Muscle of back (tissue), 11 donors: ENCODE results near the gene KRT86. TPM values are rescaled to one million over a fixed set of nuclear protein-coding genes. Genes with fewer than 3 reads are reported as not detected.

Source experiments
- DNase-seq, 3 donors: peaks; one replicate each; pipeline versions ENCODE4 v3.0.0 to v3.0.0-alpha.2; 2013
- polyA plus RNA-seq, 10 donors: library from polyadenylated mRNA; unstranded; fragments of 120-200 nt; gene quantifications; one replicate each; pipeline ENCODE4 v1.2.1, GENCODE V29; 2013; ENCODE audit not compliant: insufficient read length in 10 of 10

Gene KRT86
- polyA plus RNA-seq, 10 donors = 0.15 to 0.52 (median 0.28) TPM; not detected in 2

DNA sequence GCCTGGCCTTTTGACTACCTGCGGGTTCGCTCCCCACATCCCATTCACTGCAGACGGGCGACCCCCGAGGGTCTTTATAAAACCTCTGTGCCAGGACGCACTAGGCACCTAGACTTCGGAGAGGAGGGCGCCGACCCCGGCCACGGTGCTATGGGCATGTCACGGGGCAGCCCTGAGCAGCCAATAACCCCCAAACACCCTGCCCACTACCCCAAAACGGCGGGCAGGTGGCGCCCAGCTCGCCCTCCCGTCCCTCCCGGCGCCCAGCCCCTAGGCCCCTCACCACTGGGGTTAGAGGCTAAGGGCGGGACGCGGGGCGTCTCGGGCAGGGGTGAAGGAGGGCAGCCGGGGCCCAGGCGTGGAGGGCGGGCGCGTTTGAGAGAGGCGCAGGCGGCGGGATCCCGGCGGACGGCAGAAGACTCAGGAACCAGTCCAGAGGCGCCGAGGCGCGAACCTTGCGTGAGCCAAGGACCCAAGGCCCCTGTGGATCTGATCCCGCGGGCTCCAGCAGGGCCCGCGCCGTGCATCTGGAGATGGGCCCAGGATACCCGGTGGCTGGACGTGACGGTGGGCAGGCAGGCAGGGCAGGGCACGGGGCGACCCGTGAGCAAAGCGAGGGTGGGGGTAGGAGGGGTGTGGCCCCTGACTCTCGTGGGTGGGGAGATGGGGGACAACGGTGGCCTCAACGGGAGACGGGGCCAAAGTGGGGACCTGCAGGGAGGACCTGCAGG lies 81.8 kb downstream of the KRT86 start:
- DNase-seq = no peak

DNA sequence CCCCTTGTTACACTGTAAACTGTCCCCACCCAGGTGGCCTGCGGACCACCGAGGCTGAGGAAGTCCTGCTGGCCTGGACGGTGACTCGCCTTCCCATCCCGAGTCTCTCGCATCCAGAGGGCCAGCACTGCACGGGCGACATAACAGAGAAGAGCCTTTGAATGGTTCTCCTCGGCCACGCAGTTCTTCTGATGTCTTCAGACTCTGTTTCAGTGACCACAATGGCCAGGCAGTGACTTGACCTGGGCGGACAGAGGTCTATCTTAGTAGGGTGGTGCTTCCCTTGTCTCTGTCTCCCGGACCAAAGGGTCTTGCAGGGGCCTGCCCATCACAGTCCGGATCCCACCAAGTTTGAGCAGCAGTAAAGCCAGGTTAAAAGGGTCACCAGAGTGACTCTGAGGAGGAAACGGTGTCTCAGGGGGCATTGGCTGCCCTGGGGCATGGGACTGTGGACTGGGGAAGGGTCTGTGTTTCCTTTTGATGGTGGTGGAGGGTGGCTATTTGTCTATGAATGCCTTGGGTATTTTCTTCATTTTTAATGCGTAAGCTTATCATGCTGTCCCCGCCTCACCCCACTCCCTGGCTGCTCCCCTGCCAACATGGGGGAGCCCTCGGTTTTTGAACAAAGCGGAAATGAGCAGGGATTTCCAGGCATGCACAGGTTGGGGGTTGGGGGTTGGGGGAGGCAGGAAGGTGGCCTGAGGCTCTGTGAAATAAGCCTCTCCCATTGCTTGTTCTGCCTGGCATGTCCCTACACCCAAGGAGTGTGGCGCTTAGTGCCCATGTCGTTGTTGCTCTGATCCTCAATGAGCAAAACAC lies 82.5 kb downstream of the KRT86 start:
- DNase-seq = no peak

Other genes with a start within 250 kb of the KRT86 start
- gene NR4A1, start 223.2 kb upstream of the KRT86 start, polyA plus RNA-seq = 100 to 1,000 TPM in 2 of 10 donors, 10 to 100 TPM in 8; 11.5 to 217 (median 33.2) TPM
- gene ATG101, start 204.7 kb upstream of the KRT86 start, polyA plus RNA-seq = 10 to 100 TPM; 21.1 to 31.8 (median 23.1) TPM
- under 1 TPM in 4 of 10 donors, not detected in 6; 0.16 to 0.36 (median 0.20) TPM for gene SMIM41, start 194.9 kb upstream of the KRT86 start, polyA plus RNA-seq
- 10 to 100 TPM in 2 of 10 donors, 1 to 10 TPM in 8; 4.4 to 12.8 (median 7.6) TPM for gene KRT80, start 82.6 kb upstream of the KRT86 start, polyA plus RNA-seq
- 1 to 10 TPM in 2 of 10 donors, under 1 TPM in 5, not detected in 3; 0.16 to 4.3 (median 0.65) TPM for gene KRT7, start 41.4 kb upstream of the KRT86 start, polyA plus RNA-seq
- under 1 TPM in 4 of 10 donors, not detected in 6; 0.08 to 0.18 (median 0.10) TPM for gene KRT81, start 16.9 kb downstream of the KRT86 start, polyA plus RNA-seq
- gene KRT83, start 46.8 kb downstream of the KRT86 start, polyA plus RNA-seq = not detected
- 1 to 10 TPM in 1 of 10 donors, not detected in 9; 1.7 TPM for gene KRT85, start 92.8 kb downstream of the KRT86 start, polyA plus RNA-seq
- not detected for gene KRT84, start 111.0 kb downstream of the KRT86 start, polyA plus RNA-seq
- gene KRT82, start 131.7 kb downstream of the KRT86 start, polyA plus RNA-seq = not detected
- gene KRT75, start 159.7 kb downstream of the KRT86 start, polyA plus RNA-seq = under 1 TPM in 1 of 10 donors, not detected in 9; 0.25 TPM
- gene KRT6B, start 177.5 kb downstream of the KRT86 start, polyA plus RNA-seq = 1 to 10 TPM in 1 of 10 donors, under 1 TPM in 1, not detected in 8; 0.14 to 3.1 TPM
- gene KRT6C, start 199.2 kb downstream of the KRT86 start, polyA plus RNA-seq = 1 to 10 TPM in 1 of 10 donors, under 1 TPM in 1, not detected in 8; 0.32 to 1.3 TPM
- gene KRT6A, start 218.6 kb downstream of the KRT86 start, polyA plus RNA-seq = 10 to 100 TPM in 2 of 10 donors, under 1 TPM in 1, not detected in 7; 0.20 to 38.7 (median 20.8) TPM
- gene KRT5, start 245.7 kb downstream of the KRT86 start, polyA plus RNA-seq = 100 to 1,000 TPM in 2 of 10 donors, 1 to 10 TPM in 3, under 1 TPM in 4, not detected in 1; 0.43 to 538 (median 1.1) TPM